Nephron (organoid): ENCODE measurements around the gene DDX49.
"Not testable (repeated sequence)": the region's sequence is repeated elsewhere in the genome, so short reads cannot be mapped to it uniquely, and the experiment has no call there.

Experiments used
- H3K27ac Mint-ChIP-seq, 3 experiments: 2 replicates each; pipeline ENCODE4 v1.8.0; 2020; ENCODE audit warnings: mixed read lengths in 3 of 3, mild to moderate bottlenecking in 2 of 3, moderate library complexity in 1 of 3
- H3K27me3 Mint-ChIP-seq: 2 replicates; pipeline ENCODE4 v1.8.0; 2021; ENCODE audit warnings: low read depth, mild to moderate bottlenecking, moderate library complexity, mixed read lengths
- H3K36me3 Mint-ChIP-seq: 2 replicates; pipeline ENCODE4 v1.8.0; 2020; ENCODE audit warnings: low read depth, mixed read lengths
- H3K4me1 Mint-ChIP-seq: 2 replicates; pipeline ENCODE4 v1.8.0; 2020; ENCODE audit warnings: mixed read lengths
- H3K4me3 Mint-ChIP-seq, 3 experiments: 2 replicates each; pipeline ENCODE4 v1.8.0; 2020; ENCODE audit warnings: mild to moderate bottlenecking in 3 of 3, mixed read lengths in 3 of 3, moderate library complexity in 2 of 3
- H3K9me3 Mint-ChIP-seq: 2 replicates; pipeline ENCODE4 v1.8.0; 2020; ENCODE audit warnings: mixed read lengths
- TF ChIP-seq, protein P1 (sequence below), 3 experiments: fragments of 200-600 bp; sonication (generic); IDR thresholded peaks; one replicate each; pipeline ENCODE4 v1.5.0; 2021; ENCODE audit warnings: antibody characterized with exemption in 3 of 3; ENCODE audit not compliant: unreplicated experiment in 3 of 3

DDX49 gene

DNA sequence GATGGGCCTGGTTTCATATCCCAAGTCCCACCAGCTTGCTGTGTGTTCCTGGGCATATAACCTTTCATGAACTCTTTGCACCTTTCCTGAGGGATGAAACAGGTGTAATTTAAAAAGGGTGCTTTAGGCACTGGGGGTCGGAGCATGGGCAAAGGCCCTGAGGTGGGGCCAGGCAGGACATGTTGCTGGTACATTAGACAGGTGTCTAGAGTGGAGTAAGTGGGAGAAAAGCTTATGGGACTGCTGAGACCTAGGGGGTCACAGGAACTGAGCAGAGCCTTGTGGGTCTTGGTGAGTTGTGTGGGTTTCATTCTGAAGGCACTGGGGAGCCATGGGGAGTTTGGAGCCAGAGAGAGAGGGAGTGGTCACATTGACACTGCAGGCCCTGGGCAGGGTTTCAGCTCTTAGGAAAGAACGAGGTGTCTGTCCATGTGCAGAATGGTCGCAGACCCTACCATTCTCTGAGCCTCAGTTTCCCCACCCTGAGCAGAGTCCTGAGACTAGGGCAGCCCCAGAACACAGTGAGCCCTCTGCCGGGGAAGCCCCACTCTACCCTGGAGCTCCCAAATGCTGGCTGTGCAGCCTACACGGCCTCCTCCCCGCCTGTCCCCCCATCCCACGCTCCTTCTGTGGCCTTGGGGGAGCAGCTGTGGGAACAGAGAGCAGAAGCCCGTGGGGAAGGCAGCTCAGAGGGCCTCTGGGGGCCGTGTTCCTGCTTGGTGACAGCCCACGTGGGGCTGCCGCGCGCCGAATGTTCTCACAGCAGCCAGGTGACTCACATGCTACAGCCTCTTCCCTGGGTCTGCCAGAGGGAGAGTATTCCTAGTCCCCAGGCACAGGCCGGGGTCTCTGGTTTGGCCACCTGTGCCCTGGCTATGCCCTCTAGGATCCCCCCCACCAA is 28.8 kb downstream of the DDX49 start:
- TF ChIP-seq, protein P1, sequence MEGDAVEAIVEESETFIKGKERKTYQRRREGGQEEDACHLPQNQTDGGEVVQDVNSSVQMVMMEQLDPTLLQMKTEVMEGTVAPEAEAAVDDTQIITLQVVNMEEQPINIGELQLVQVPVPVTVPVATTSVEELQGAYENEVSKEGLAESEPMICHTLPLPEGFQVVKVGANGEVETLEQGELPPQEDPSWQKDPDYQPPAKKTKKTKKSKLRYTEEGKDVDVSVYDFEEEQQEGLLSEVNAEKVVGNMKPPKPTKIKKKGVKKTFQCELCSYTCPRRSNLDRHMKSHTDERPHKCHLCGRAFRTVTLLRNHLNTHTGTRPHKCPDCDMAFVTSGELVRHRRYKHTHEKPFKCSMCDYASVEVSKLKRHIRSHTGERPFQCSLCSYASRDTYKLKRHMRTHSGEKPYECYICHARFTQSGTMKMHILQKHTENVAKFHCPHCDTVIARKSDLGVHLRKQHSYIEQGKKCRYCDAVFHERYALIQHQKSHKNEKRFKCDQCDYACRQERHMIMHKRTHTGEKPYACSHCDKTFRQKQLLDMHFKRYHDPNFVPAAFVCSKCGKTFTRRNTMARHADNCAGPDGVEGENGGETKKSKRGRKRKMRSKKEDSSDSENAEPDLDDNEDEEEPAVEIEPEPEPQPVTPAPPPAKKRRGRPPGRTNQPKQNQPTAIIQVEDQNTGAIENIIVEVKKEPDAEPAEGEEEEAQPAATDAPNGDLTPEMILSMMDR (IDR thresholded peaks at IDR 0.05; ENCODE audit: unreplicated experiment in 3 of 3), result no peak
- no peaks in the 10 kb centered on the region for H3K27me3 Mint-ChIP-seq

DNA sequence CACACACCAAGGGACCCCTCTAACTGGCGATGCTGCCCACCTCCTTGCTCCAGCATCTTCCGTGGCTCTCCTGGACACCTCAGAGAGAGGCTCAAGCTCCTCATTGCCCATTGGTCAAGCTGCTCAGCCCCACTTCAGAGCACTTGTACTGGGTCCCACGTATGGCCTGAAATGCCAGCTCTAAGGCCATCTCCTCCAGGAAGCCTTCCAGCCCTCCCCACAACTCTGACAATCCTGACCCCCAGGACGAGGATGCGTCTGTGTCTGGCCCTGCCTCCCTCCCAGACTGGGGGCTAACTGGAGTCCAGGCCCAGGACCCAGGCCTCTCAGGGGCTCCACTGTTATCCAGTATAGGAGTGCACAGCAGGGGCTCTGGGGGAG is 29.5 kb downstream of the DDX49 start:
- no peaks in the 10 kb centered on the region for H3K4me1 Mint-ChIP-seq
- H3K36me3 Mint-ChIP-seq, result peaks cover 5% of the 10 kb centered on the region
- no peaks in the 10 kb centered on the region for H3K9me3 Mint-ChIP-seq
- H3K27me3 Mint-ChIP-seq, result no peaks in the 10 kb centered on the region
- TF ChIP-seq, protein P1 (IDR thresholded peaks at IDR 0.05; ENCODE audit: unreplicated experiment in 3 of 3), result no peak
- no peak overlapping the region for H3K4me3 Mint-ChIP-seq
- no peak overlapping the region for H3K27ac Mint-ChIP-seq

More for the DNA sequence above, 28.8 kb downstream of the DDX49 start:
- Mint-ChIP-seq H3K4me3 (no peak overlapping the region), H3K4me1 (no peaks in the 10 kb centered on the region), H3K27ac (no peak overlapping the region), H3K9me3 (no peaks in the 10 kb centered on the region), H3K36me3 (peaks cover 5% of the 10 kb centered on the region)

DNA sequence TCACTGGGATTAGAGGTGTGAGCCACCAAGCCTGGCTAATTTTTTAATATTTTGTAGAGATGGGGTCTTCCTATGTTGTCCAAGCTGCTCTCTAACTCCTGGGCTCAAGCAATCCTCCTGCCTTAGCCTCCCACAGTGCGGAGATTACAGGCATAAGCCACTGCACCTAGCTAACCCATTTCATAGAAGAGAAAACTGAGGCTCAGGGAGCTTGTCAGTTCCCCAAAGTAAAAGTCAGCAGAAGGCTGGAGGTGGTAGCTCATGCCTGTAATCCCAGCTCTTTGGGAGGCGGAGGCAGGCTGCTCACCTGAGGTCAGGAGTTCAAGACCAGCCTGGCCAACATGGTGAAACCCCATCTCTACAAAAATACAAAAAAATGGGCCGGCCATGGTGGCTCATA is 30.3 kb downstream of the DDX49 start:
- Mint-ChIP-seq H3K36me3 (peaks cover 5% of the 10 kb centered on the region), H3K27me3 (peaks cover 9% of the 10 kb centered on the region), H3K4me1 (no peaks in the 10 kb centered on the region), H3K27ac (no peak overlapping the region), H3K9me3 (no peaks in the 10 kb centered on the region), H3K4me3 (no peak overlapping the region)
- TF ChIP-seq, protein P1 (IDR thresholded peaks at IDR 0.05; ENCODE audit: unreplicated experiment in 3 of 3), result no peak

DNA sequence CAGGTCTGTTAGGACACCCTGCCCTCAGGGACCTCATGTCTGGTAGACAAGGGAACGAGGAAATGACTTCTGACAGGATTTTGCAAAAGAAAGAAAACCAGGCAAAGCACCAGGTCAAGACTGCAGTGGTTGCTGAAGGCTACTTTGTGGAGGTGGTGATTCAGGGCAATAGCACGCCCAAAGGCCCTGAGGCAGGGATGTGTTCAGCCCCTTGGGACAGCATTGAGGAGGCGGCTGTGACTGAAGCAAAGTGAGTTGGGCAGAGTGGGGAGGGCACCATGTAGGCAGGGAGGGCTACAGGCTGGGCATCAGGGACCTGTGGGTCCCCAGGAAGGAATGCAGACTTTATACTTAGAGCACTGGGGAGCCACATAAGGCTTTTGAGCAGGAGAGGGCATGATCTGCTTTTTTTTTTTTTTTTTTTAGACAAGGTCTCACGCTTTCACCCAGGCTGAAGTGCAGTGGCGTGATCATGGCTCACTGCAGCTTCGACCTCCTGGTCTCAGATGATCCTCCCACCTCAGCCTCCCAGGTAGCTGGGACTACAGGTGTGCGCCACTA is 32.3 kb downstream of the DDX49 start:
- Mint-ChIP-seq H3K4me1 (no peaks in the 10 kb centered on the region), H3K27ac (no peak overlapping the region), H3K27me3 (peaks cover 12% of the 10 kb centered on the region), H3K36me3 (no peaks in the 10 kb centered on the region), H3K4me3 (no peak overlapping the region), H3K9me3 (no peaks in the 10 kb centered on the region)
- TF ChIP-seq, protein P1 (IDR thresholded peaks at IDR 0.05; ENCODE audit: unreplicated experiment in 3 of 3), result no peak

DNA sequence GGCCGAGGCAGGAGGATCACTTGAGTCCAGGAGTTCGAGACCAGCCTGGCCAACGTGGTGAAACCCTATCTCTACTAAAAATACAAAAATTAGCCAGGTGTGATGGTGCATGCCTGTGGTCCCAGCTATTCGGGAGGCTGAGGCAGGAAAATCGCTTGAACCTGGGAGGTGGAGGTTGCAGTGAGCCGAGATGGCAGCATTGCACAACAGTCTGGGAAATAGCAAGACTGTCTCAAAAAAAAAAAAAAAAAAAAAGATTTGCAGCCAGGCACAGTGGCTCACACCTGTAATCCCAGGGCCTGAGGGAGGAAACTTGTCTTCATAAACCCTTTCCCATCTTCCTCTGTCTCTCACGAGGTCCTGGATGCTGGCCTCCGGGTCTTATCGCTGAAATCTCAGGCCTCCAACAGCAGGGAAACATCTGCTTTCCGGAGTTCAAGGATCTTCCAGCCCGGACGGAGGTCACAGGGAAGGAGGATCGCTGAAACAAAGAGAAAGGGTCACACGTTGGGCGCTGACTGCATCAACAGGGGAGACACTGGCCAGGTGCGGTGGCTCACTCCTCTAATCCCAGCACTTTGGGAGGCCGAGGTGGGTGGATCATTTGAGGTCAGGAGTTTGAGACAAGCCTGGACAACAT is 33.0 kb downstream of the DDX49 start:
- H3K4me3 Mint-ChIP-seq, H3K27ac Mint-ChIP-seq, H3K4me1 Mint-ChIP-seq, H3K36me3 Mint-ChIP-seq, H3K9me3 Mint-ChIP-seq: not testable (repeated sequence)
- peaks cover 12% of the 10 kb centered on the region for H3K27me3 Mint-ChIP-seq

DNA sequence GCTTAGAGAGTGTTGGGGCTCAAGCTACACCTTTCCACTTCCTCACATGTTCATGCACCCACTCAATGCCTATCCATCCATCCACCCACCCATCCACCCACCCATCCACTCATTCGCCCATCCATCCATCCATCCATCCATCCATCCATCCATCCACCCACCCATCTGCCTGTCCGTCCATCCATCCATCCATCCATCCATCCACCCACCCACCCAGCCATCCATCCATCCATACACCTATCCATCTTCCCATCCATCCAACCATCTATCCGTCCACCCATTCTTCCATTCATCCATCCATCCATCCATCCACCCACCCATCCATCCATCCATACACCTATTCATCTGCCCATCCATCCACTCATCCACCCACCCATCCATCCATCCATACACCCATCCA is 34.6 kb downstream of the DDX49 start:
- TF ChIP-seq, protein P1 (IDR thresholded peaks at IDR 0.05; ENCODE audit: unreplicated experiment in 3 of 3), result no peak
- Mint-ChIP-seq H3K27ac (no peak overlapping the region), H3K4me3 (no peak overlapping the region), H3K4me1 (no peaks in the 10 kb centered on the region), H3K36me3 (no peaks in the 10 kb centered on the region), H3K27me3 (peaks cover 12% of the 10 kb centered on the region), H3K9me3 (no peaks in the 10 kb centered on the region)
